ENCODE measurements around the gene OGDH. TPM values are rescaled to one million over a fixed set of nuclear protein-coding genes. Genes with fewer than 3 reads are reported as not detected.
"Not testable (repeated sequence)": the region's sequence is repeated elsewhere in the genome, so short reads cannot be mapped to it uniquely, and the experiment has no call there.

Gene OGDH
- total RNA-seq, 3 donors from 2014 or later = 45.7 to 67.5 (median 46.2) TPM

DNA sequence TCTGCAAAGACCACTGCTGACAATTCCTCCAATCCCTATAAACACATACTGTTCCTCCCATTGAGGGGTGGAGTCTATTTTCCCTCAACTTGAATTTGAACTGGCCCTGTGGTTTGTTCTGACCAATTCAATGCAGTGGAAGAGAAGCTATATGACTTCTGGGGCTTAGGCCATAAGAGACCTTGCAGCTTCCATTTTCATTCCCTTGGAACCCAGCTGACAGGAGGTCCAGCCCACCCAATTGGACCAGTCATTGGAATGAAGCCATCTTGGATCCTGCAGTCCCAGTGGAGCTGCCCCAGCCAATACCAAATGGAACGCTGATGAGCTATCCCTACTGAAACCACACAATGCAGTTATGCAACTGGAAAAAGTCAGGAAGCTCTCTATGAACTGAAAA is 15.5 kb upstream of the OGDH start:
- no peaks in the 10 kb centered on the region for H3K27me3 ChIP-seq
- intact Hi-C loops (cut with DNase I; ENCODE audit: low total_unique reads) = loop anchor here (10.0 kb wide), 1 partner anchor 394 kb away; no protein-coding TSS in a partner anchor
- no peak overlapping the region for H3K4me3 ChIP-seq
- H3K4me1 ChIP-seq = no peaks in the 10 kb centered on the region
- no peaks in the 10 kb centered on the region for H3K36me3 ChIP-seq
- no peaks in the 10 kb centered on the region for H3K9me3 ChIP-seq
- H3K27ac ChIP-seq = no peak overlapping the region
- DNase-seq (ENCODE audit: low spot score in 2 of 2) = no peak
- TF ChIP-seq POLR2AphosphoS5 (IDR thresholded peaks at IDR 0.05) (no peak), CTCF (IDR thresholded peaks at IDR 0.05) (no peak), POLR2A (IDR thresholded peaks at IDR 0.05) (no peak)

DNA sequence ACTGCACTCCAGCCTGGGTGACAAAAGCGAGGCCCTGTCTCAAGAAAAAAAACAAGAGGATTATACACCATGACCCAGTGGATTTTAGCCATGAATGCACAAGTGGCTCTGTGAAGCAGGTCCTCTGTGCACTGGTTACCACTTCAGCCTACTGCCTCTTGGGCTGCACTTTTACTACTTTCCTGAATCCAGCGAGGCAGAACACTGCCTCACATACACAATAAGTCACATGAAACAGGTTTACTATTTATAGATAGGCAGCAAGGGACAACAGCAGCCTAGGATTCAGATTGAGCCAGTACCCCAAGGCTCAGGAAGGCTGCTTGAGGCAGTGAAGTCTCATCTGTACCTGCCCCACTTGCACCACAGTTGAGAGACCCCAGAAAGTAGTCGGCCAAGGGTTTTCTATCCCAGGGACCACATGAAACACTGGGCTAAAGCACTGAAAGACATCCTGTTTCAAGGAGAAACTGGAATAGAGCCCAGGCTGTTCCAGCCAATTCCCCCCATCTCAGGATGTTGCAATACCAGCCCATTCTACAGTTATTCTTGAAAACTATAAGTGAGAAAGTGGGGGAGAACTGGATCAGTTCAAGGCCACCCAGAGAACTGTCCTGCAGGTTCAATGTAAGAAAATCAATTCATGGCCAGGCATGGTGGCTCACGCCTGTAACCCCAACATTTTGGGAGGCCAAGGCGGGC is 10.3 kb upstream of the OGDH start:
- intact Hi-C loops (cut with DNase I; ENCODE audit: low total_unique reads) = loop anchor here (2.0 to 10.0 kb wide), 3 partner anchors 57 to 389 kb away; no protein-coding TSS in a partner anchor
- H3K4me3 ChIP-seq = no peak overlapping the region
- TF ChIP-seq POLR2AphosphoS5 (IDR thresholded peaks at IDR 0.05) (no peak), POLR2A (IDR thresholded peaks at IDR 0.05) (no peak), CTCF (IDR thresholded peaks at IDR 0.05) (no peak)
- no peak overlapping the region for H3K27ac ChIP-seq
- H3K4me1 ChIP-seq = no peaks in the 10 kb centered on the region
- no peak for DNase-seq (ENCODE audit: low spot score in 2 of 2)
- H3K9me3 ChIP-seq = no peaks in the 10 kb centered on the region
- no peaks in the 10 kb centered on the region for H3K36me3 ChIP-seq
- no peaks in the 10 kb centered on the region for H3K27me3 ChIP-seq

DNA sequence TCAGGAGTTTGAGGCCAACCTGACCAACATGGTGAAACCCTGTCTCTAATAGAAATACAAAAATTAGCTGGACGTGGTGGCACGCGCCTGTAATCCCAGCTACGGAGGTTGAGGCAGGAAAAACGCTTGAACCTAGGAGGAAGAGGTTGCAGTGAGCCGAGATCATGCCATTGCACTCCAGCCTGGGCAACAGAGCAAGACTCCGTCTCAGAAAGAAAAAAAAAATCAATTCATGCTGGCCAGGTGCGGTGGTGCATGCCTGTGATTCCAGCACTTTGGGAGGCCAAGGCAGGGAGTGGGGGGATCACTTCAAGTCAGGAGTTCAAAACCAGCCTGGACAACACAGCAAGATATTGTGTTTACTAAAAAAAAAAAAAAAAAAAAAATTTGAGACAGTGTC is 9.2 kb upstream of the OGDH start:
- H3K36me3 ChIP-seq; H3K27ac ChIP-seq; H3K4me1 ChIP-seq; H3K9me3 ChIP-seq; DNase-seq (ENCODE audit: low spot score in 2 of 2); H3K4me3 ChIP-seq; H3K27me3 ChIP-seq: not testable (repeated sequence)
- intact Hi-C loops (cut with DNase I; ENCODE audit: low total_unique reads) = loop anchor here (2.0 to 10.0 kb wide), 3 partner anchors 58 to 388 kb away; no protein-coding TSS in a partner anchor

GRCh38 chr7:44599222-44599621 is 7.2 kb upstream of the OGDH start:
- Histone ChIP-seq H3K36me3 (no peaks in the 10 kb centered on the region), H3K4me3 (no peak overlapping the region), H3K9me3 (no peaks in the 10 kb centered on the region), H3K27me3 (no peaks in the 10 kb centered on the region), H3K27ac (no peak overlapping the region), H3K4me1 (no peaks in the 10 kb centered on the region)
- TF ChIP-seq CTCF (IDR thresholded peaks at IDR 0.05) (no peak), POLR2A (IDR thresholded peaks at IDR 0.05) (no peak), POLR2AphosphoS5 (IDR thresholded peaks at IDR 0.05) (no peak)
- no peak for DNase-seq (ENCODE audit: low spot score in 2 of 2)
- intact Hi-C loops (cut with DNase I; ENCODE audit: low total_unique reads) = loop anchor here (5.0 to 10.0 kb wide), 2 partner anchors 313 to 386 kb away; no protein-coding TSS in a partner anchor

GRCh38 chr7:44602576-44602910 is 3.9 kb upstream of the OGDH start:
- no peak for DNase-seq (ENCODE audit: low spot score in 2 of 2)
- no peak for TF ChIP-seq POLR2AphosphoS5 (IDR thresholded peaks at IDR 0.05)
- TF ChIP-seq CTCF (IDR thresholded peaks at IDR 0.05) = no peak
- no peak for TF ChIP-seq POLR2A (IDR thresholded peaks at IDR 0.05)
- H3K27ac ChIP-seq = no peak overlapping the region
- H3K36me3 ChIP-seq = no peaks in the 10 kb centered on the region
- H3K4me1 ChIP-seq = no peaks in the 10 kb centered on the region
- no peak overlapping the region for H3K4me3 ChIP-seq
- no peaks in the 10 kb centered on the region for H3K9me3 ChIP-seq
- H3K27me3 ChIP-seq = no peaks in the 10 kb centered on the region
- intact Hi-C loops (cut with DNase I; ENCODE audit: low total_unique reads) = no loop called here

All from breast epithelium (tissue), 4 donors.